Measurements from ENCODE around the gene PCGF3. TPM values are rescaled to one million over a fixed set of nuclear protein-coding genes. Genes with fewer than 3 reads are reported as not detected.

The PCGF3 gene
- total RNA-seq, 1 experiment from 2014 or later = 18.7 TPM

- Histone ChIP-seq H3K9me2 (replicated peaks; ENCODE audit: insufficient read depth, low read length) (no peaks in the 10 kb centered on the region), H3K27ac (ENCODE audit: low read length) (no peak overlapping the region), H3K27me3 (ENCODE audit: low read length) (no peaks in the 10 kb centered on the region), H3K9me3 (ENCODE audit: low read length) (no peaks in the 10 kb centered on the region), H2AFZ (ENCODE audit: low read length) (no peak overlapping the region), H3K9ac (ENCODE audit: low read length) (no peak overlapping the region), H4K20me1 (ENCODE audit: insufficient read depth, low read depth, low read length) (no peaks in the 10 kb centered on the region), H3K4me3 (ENCODE audit: low read length) (no peak overlapping the region), H3K79me2 (ENCODE audit: low read length) (no peaks in the 10 kb centered on the region), H3K4me2 (ENCODE audit: low read depth, low read length, poor library complexity, severe bottlenecking) (no peak overlapping the region), H3K4me1 (ENCODE audit: low read length) (no peaks in the 10 kb centered on the region), H3K36me3 (ENCODE audit: insufficient read depth, low read length) (no peaks in the 10 kb centered on the region)
- DNase-seq = no peak
Observed at GRCh38 chr4:740011-740410, 34.4 kb downstream of the PCGF3 start.

GRCh38 chr4:740656-741282, 35.1 kb downstream of the PCGF3 start:
- no peak for DNase-seq
- no peaks in the 10 kb centered on the region for H3K9me2 ChIP-seq (replicated peaks; ENCODE audit: insufficient read depth, low read length)
- no peaks in the 10 kb centered on the region for H3K36me3 ChIP-seq (ENCODE audit: insufficient read depth, low read length)
- no peak overlapping the region for H3K4me2 ChIP-seq (ENCODE audit: low read depth, low read length, poor library complexity, severe bottlenecking)
- no peak overlapping the region for H2AFZ ChIP-seq (ENCODE audit: low read length)
- no peak overlapping the region for H3K4me3 ChIP-seq (ENCODE audit: low read length)
- no peaks in the 10 kb centered on the region for H3K9me3 ChIP-seq (ENCODE audit: low read length)
- no peaks in the 10 kb centered on the region for H3K27me3 ChIP-seq (ENCODE audit: low read length)
- no peaks in the 10 kb centered on the region for H3K79me2 ChIP-seq (ENCODE audit: low read length)
- no peak overlapping the region for H3K27ac ChIP-seq (ENCODE audit: low read length)
- H3K9ac ChIP-seq (ENCODE audit: low read length) = no peak overlapping the region
- H3K4me1 ChIP-seq (ENCODE audit: low read length) = no peaks in the 10 kb centered on the region
- H4K20me1 ChIP-seq (ENCODE audit: insufficient read depth, low read depth, low read length) = no peaks in the 10 kb centered on the region

- Histone ChIP-seq H3K9ac (ENCODE audit: low read length) (no peak overlapping the region), H3K4me1 (ENCODE audit: low read length) (no peaks in the 10 kb centered on the region), H2AFZ (ENCODE audit: low read length) (no peak overlapping the region), H3K4me2 (ENCODE audit: low read depth, low read length, poor library complexity, severe bottlenecking) (no peak overlapping the region), H3K9me3 (ENCODE audit: low read length) (no peaks in the 10 kb centered on the region), H3K36me3 (ENCODE audit: insufficient read depth, low read length) (no peaks in the 10 kb centered on the region), H4K20me1 (ENCODE audit: insufficient read depth, low read depth, low read length) (no peaks in the 10 kb centered on the region), H3K9me2 (replicated peaks; ENCODE audit: insufficient read depth, low read length) (no peaks in the 10 kb centered on the region), H3K4me3 (ENCODE audit: low read length) (no peak overlapping the region), H3K27me3 (ENCODE audit: low read length) (no peaks in the 10 kb centered on the region), H3K27ac (ENCODE audit: low read length) (no peak overlapping the region), H3K79me2 (ENCODE audit: low read length) (no peaks in the 10 kb centered on the region)
- no peak for DNase-seq
Observed at GRCh38 chr4:742096-742741, 36.6 kb downstream of the PCGF3 start.

GRCh38 chr4:742742-743311, 37.2 kb downstream of the PCGF3 start:
- Histone ChIP-seq H3K27me3 (ENCODE audit: low read length) (no peaks in the 10 kb centered on the region), H2AFZ (ENCODE audit: low read length) (no peak overlapping the region), H3K4me3 (ENCODE audit: low read length) (no peak overlapping the region), H4K20me1 (ENCODE audit: insufficient read depth, low read depth, low read length) (no peaks in the 10 kb centered on the region), H3K79me2 (ENCODE audit: low read length) (no peaks in the 10 kb centered on the region), H3K9ac (ENCODE audit: low read length) (no peak overlapping the region), H3K9me2 (replicated peaks; ENCODE audit: insufficient read depth, low read length) (no peaks in the 10 kb centered on the region), H3K9me3 (ENCODE audit: low read length) (no peaks in the 10 kb centered on the region), H3K36me3 (ENCODE audit: insufficient read depth, low read length) (no peaks in the 10 kb centered on the region), H3K4me1 (ENCODE audit: low read length) (no peaks in the 10 kb centered on the region), H3K27ac (ENCODE audit: low read length) (no peak overlapping the region), H3K4me2 (ENCODE audit: low read depth, low read length, poor library complexity, severe bottlenecking) (no peak overlapping the region)
- peak; percentile 92 for DNase-seq

- H2AFZ ChIP-seq (ENCODE audit: low read length) = no peak overlapping the region
- no peaks in the 10 kb centered on the region for H3K9me2 ChIP-seq (replicated peaks; ENCODE audit: insufficient read depth, low read length)
- H3K36me3 ChIP-seq (ENCODE audit: insufficient read depth, low read length) = peaks cover 3% of the 10 kb centered on the region; the same call in 1 of the 2 replicates
- H3K27me3 ChIP-seq (ENCODE audit: low read length) = no peaks in the 10 kb centered on the region
- H3K4me1 ChIP-seq (ENCODE audit: low read length) = no peaks in the 10 kb centered on the region
- no peak overlapping the region for H3K4me2 ChIP-seq (ENCODE audit: low read depth, low read length, poor library complexity, severe bottlenecking)
- no peaks in the 10 kb centered on the region for H3K9me3 ChIP-seq (ENCODE audit: low read length)
- H4K20me1 ChIP-seq (ENCODE audit: insufficient read depth, low read depth, low read length) = no peaks in the 10 kb centered on the region
- no peak overlapping the region for H3K9ac ChIP-seq (ENCODE audit: low read length)
- no peak for DNase-seq
- H3K27ac ChIP-seq (ENCODE audit: low read length) = no peak overlapping the region
- no peak overlapping the region for H3K4me3 ChIP-seq (ENCODE audit: low read length)
- H3K79me2 ChIP-seq (ENCODE audit: low read length) = peaks cover 3% of the 10 kb centered on the region; the same call in 1 of the 2 replicates
Observed at GRCh38 chr4:743463-744211, 38.0 kb downstream of the PCGF3 start.

- Histone ChIP-seq H3K4me3 (ENCODE audit: low read length) (no peak overlapping the region), H3K79me2 (ENCODE audit: low read length) (peaks cover 4% of the 10 kb centered on the region; the same call in 1 of the 2 replicates), H3K36me3 (ENCODE audit: insufficient read depth, low read length) (peaks cover 3% of the 10 kb centered on the region; the same call in 1 of the 2 replicates), H3K27me3 (ENCODE audit: low read length) (no peaks in the 10 kb centered on the region), H2AFZ (ENCODE audit: low read length) (no peak overlapping the region), H3K9me2 (replicated peaks; ENCODE audit: insufficient read depth, low read length) (no peaks in the 10 kb centered on the region), H3K9ac (ENCODE audit: low read length) (no peak overlapping the region), H3K9me3 (ENCODE audit: low read length) (no peaks in the 10 kb centered on the region), H4K20me1 (ENCODE audit: insufficient read depth, low read depth, low read length) (no peaks in the 10 kb centered on the region), H3K27ac (ENCODE audit: low read length) (no peak overlapping the region), H3K4me1 (ENCODE audit: low read length) (no peaks in the 10 kb centered on the region), H3K4me2 (ENCODE audit: low read depth, low read length, poor library complexity, severe bottlenecking) (no peak overlapping the region)
- DNase-seq = no peak
Observed at GRCh38 chr4:744212-744841, 38.7 kb downstream of the PCGF3 start.

- Histone ChIP-seq H3K4me2 (ENCODE audit: low read depth, low read length, poor library complexity, severe bottlenecking) (no peak overlapping the region), H3K9ac (ENCODE audit: low read length) (no peak overlapping the region), H4K20me1 (ENCODE audit: insufficient read depth, low read depth, low read length) (0 out of 2 replicates have a peak, but pooled peaks cover 3% of the 10 kb centered on the region), H3K4me1 (ENCODE audit: low read length) (no peaks in the 10 kb centered on the region), H3K9me2 (replicated peaks; ENCODE audit: insufficient read depth, low read length) (no peaks in the 10 kb centered on the region), H3K79me2 (ENCODE audit: low read length) (peaks cover 13% of the 10 kb centered on the region), H3K27ac (ENCODE audit: low read length) (no peak overlapping the region), H3K27me3 (ENCODE audit: low read length) (no peaks in the 10 kb centered on the region), H2AFZ (ENCODE audit: low read length) (no peak overlapping the region), H3K9me3 (ENCODE audit: low read length) (no peaks in the 10 kb centered on the region), H3K4me3 (ENCODE audit: low read length) (no peak overlapping the region), H3K36me3 (ENCODE audit: insufficient read depth, low read length) (peaks cover 3% of the 10 kb centered on the region; the same call in 1 of the 2 replicates)
- DNase-seq = no peak
Observed at GRCh38 chr4:747546-748170, 42.0 kb downstream of the PCGF3 start.

Data from Karpas-422 (cell line).